ENCODE results near the gene HUS1. TPM values are rescaled to one million over a fixed set of nuclear protein-coding genes. Genes with fewer than 3 reads are reported as not detected.
A peak's percentile ranks its signal among the peaks of the same experiment; 100 is the strongest.

The HUS1 gene
- total and polyA plus RNA-seq, 2 of the 4 experiments (the other 2 are of a cell fraction): 16.2 to 18.3 TPM

GRCh38 chr7:47991741-47992311, 12.4 kb upstream of the HUS1 start (continued):
- TF ChIP-seq RCOR1 (IDR thresholded peaks at IDR 0.05; ENCODE audit: insufficient replicate concordance, low read length): no peak

- no peaks in the 10 kb centered on the region for H3K9me3 ChIP-seq (ENCODE audit: control insufficient read depth, insufficient read depth, low read length)
- peak overlapping the region; percentile 92; the same call in 1 of the 2 replicates for H3K14ac ChIP-seq (replicated peaks; ENCODE audit: low read depth, low read length)
- DNase-seq (no peak), ATAC-seq (ENCODE audit: low read depth) (peak; percentile 42)
- intact Hi-C loops (cut with micrococcal nuclease) (loop anchor here (1.0 to 5.0 kb wide), 3 partner anchors 96 to 163 kb away; partner anchors contain the start of gene UPP1), in situ Hi-C loops (cut with MboI; ENCODE audit: low sequenced_read_pairs) (no loop called here), dilution Hi-C loops (cut with HindIII; ENCODE audit: low sequenced_read_pairs, unreplicated experiment) (loop anchor here (25.0 kb wide), 1 partner anchor 121 kb away; no protein-coding TSS in a partner anchor)
- peak overlapping the region; percentile 81; the same call in 1 of the 2 replicates for H2BK20ac ChIP-seq (ENCODE audit: low read depth, low read length)
- H4K8ac ChIP-seq (ENCODE audit: low read depth in 2 of 2, low read length in 2 of 2): peak overlapping the region; percentile 89 to 93; a peak in 3 of 4 replicates
- H4K20me1 ChIP-seq (ENCODE audit: insufficient read depth, low read length): no peaks in the 10 kb centered on the region
- peak overlapping the region; percentile 86; the same call in 1 of the 2 replicates for H3K4ac ChIP-seq (ENCODE audit: low read depth, low read length)
- peak overlapping the region; percentile 95 for H2BK120ac ChIP-seq (ENCODE audit: low read depth, low read length)
- no peak overlapping the region for H2BK5ac ChIP-seq (ENCODE audit: low read depth, low read length, poor library complexity, severe bottlenecking)
- TF ChIP-seq CEBPB (IDR thresholded peaks at IDR 0.05; ENCODE audit: low read depth, low read length): no peak
- TF ChIP-seq RAD21 (IDR thresholded peaks at IDR 0.05; ENCODE audit: low read length): no peak
- TF ChIP-seq ELK1 (IDR thresholded peaks at IDR 0.05; ENCODE audit: borderline replicate concordance, low read depth, low read length): no peak
- no peak for TF ChIP-seq RFX5 (IDR thresholded peaks at IDR 0.05; ENCODE audit: low read depth, low read length)
- no peak for TF ChIP-seq NFE2L2 (IDR thresholded peaks at IDR 0.05; ENCODE audit: low read depth, low read length)
- TF ChIP-seq CHD1 (IDR thresholded peaks at IDR 0.05; ENCODE audit: low read depth, low read length): no peak
- TF ChIP-seq CTCF (conservative IDR thresholded peaks at IDR 0.05; ENCODE audit: low read depth, low read length): no peak
- TF ChIP-seq MAZ (IDR thresholded peaks at IDR 0.05; ENCODE audit: borderline replicate concordance, low read depth, low read length): no peak
- no peak for TF ChIP-seq MXI1 (IDR thresholded peaks at IDR 0.05; ENCODE audit: borderline replicate concordance, low read depth, low read length)
- no peak for TF ChIP-seq FOS (IDR thresholded peaks at IDR 0.05; ENCODE audit: low read depth, low read length)
- H3K56ac ChIP-seq (ENCODE audit: extremely low read depth, insufficient read depth, low read length): peak overlapping the region; percentile 54; the same call in 1 of the 2 replicates
- WGBS, 2 experiments (ENCODE audit: extremely low coverage in 2 of 2, insufficient read length in 1 of 2): no CpG with 5 or more reads among the region's 1 CpG
- peak overlapping the region; percentile 61; the same call in 1 of the 2 replicates for H3K4me2 ChIP-seq (ENCODE audit: low read depth, low read length)
- BruUV-seq (replicated peaks): no TSS peak
- peak overlapping the region; percentile 96 for H2AFZ ChIP-seq (replicated peaks; ENCODE audit: low read length, poor library complexity)
- H2AK5ac ChIP-seq (ENCODE audit: low read depth, low read length): no peak overlapping the region
- no peak overlapping the region for H3K4me3 ChIP-seq (ENCODE audit: insufficient read depth, low read depth, low read length)
- H3K23ac ChIP-seq (ENCODE audit: low read depth, low read length): peak overlapping the region; percentile 60; the same call in 1 of the 2 replicates
- no peaks in the 10 kb centered on the region for H3K9me1 ChIP-seq (ENCODE audit: insufficient read depth, low read length)
- no peaks in the 10 kb centered on the region for H3K79me1 ChIP-seq (ENCODE audit: low read depth in 1 of 2, low read length in 2 of 2)
- H2BK15ac ChIP-seq (ENCODE audit: low read depth, low read length): peak overlapping the region; percentile 82; the same call in 1 of the 3 replicates
- H3K18ac ChIP-seq (ENCODE audit: low read depth, low read length): no peak overlapping the region
- peak overlapping the region; percentile 65 for H3K9ac ChIP-seq (ENCODE audit: low read depth, low read length)
- CTCF ChIA-PET: interaction anchor here (0.6 to 2.3 kb wide), 15 partner anchors 9 to 482 kb away, joined by 3 to 20 read pairs (median 4); partner anchors contain the start of gene UPP1
- no peaks in the 10 kb centered on the region; the same call in 1 of the 2 replicates for H3K27me3 ChIP-seq (ENCODE audit: control insufficient read depth, insufficient read depth, low read length)
- no peaks in the 10 kb centered on the region; the same call in 1 of the 2 replicates for H3K4me1 ChIP-seq (ENCODE audit: control insufficient read depth, insufficient read depth, low read length)
- POLR2A ChIA-PET (ENCODE audit: unreplicated experiment): no interaction called here
- no peaks in the 10 kb centered on the region for H3K36me3 ChIP-seq (ENCODE audit: control insufficient read depth, insufficient read depth, low read length)
- H4K5ac ChIP-seq (ENCODE audit: low read depth, low read length): no peak overlapping the region
- peak overlapping the region; percentile 91 for H4K91ac ChIP-seq (ENCODE audit: insufficient read depth, low read depth, low read length)
- peak overlapping the region; percentile 84 for H2AK9ac ChIP-seq (replicated peaks; ENCODE audit: low read depth, low read length, poor library complexity)
- no peak overlapping the region; the same call in 1 of the 2 replicates for H3K27ac ChIP-seq (ENCODE audit: insufficient read depth, low read length)
Observed at GRCh38 chr7:47991270-47991669, 11.9 kb upstream of the HUS1 start.
